Astrocyte (in vitro differentiated cells and primary cell): ENCODE data around the gene MMEL1.

Source experiments
- CTCF ChIP-seq: IDR thresholded peaks from 2 replicates; pipeline ENCODE4 v1.5.1; 2011; ENCODE audit warnings: low read depth, mild to moderate bottlenecking, inconsistent platforms, low read length, moderate library complexity; ENCODE audit not compliant: insufficient read depth
- EZH2 ChIP-seq: IDR thresholded peaks from 2 replicates; pipeline ENCODE4 v1.6.1; 2012; ENCODE audit warnings: mild to moderate bottlenecking, low read length, inconsistent platforms; ENCODE audit not compliant: insufficient read depth

GRCh38 chr1:2553871-2554620, 78.8 kb downstream of the MMEL1 start:
- TF ChIP-seq CTCF (no peak), EZH2 (no peak)
